T-helper 1 cell treated with Interleukin-12 subunit alpha and Interleukin-12 subunit beta and Interleukin-4 antibody, amounts not matched to agents 30 ng/mL and 1 ng/mL, for 36 hours (primary cell): Measurements from ENCODE around the gene CCDC177. TPM values are rescaled to one million over a fixed set of nuclear protein-coding genes. Genes with fewer than 3 reads are reported as not detected.

Experiments used
- intact Hi-C: fragments of 100-400 bp; cut with micrococcal nuclease; formaldehyde crosslinking; loops from one replicate; pipeline ENCODE4 v1.15.1; 2024
- total RNA-seq: library from RNA; stranded (reverse); gene quantifications from 2 replicates; pipeline ENCODE4 v1.2.3, GENCODE V29; 2022

The CCDC177 gene
- total RNA-seq, 1 donor from 2014 or later = 0.05 TPM

- intact Hi-C loops = no loop called here
Observed at GRCh38 chr14:69532561-69533340, 41.9 kb downstream of the CCDC177 start.

- intact Hi-C loops = no loop called here
Observed at GRCh38 chr14:69531135-69531534, 43.5 kb downstream of the CCDC177 start.

GRCh38 chr14:69530095-69530494 is 44.6 kb downstream of the CCDC177 start:
- intact Hi-C loops = no loop called here

- intact Hi-C loops = no loop called here
Observed at GRCh38 chr14:69529563-69529962, 45.1 kb downstream of the CCDC177 start.

- intact Hi-C loops = no loop called here
Observed at GRCh38 chr14:69528930-69529329, 45.7 kb downstream of the CCDC177 start.

- intact Hi-C loops = no loop called here
Observed at GRCh38 chr14:69528143-69528542, 46.5 kb downstream of the CCDC177 start.

- intact Hi-C loops = no loop called here
Observed at GRCh38 chr14:69527635-69528034, 47.0 kb downstream of the CCDC177 start.

GRCh38 chr14:69525896-69526295 is 48.8 kb downstream of the CCDC177 start:
- intact Hi-C loops = no loop called here

- intact Hi-C loops = no loop called here
Observed at GRCh38 chr14:69522026-69522425, 52.6 kb downstream of the CCDC177 start.

Other genes with a start within 250 kb of the CCDC177 start
- 309 and 324 TPM in 2 replicates for gene ERH, start 176.6 kb downstream of the CCDC177 start, total RNA-seq
- 54.1 TPM in 2 replicates for gene SLC39A9, start 176.2 kb downstream of the CCDC177 start, total RNA-seq
- 0.12 and 0.20 TPM in 2 replicates for gene PLEKHD1, start 90.1 kb downstream of the CCDC177 start, total RNA-seq
- 99.2 and 106 TPM in 2 replicates for gene SUSD6, start 36.7 kb upstream of the CCDC177 start, total RNA-seq
- gene SRSF5, start 192.3 kb upstream of the CCDC177 start, total RNA-seq = 294 and 309 TPM in 2 replicates
- gene SLC10A1, start 222.4 kb upstream of the CCDC177 start, total RNA-seq = not detected in 2 replicates